ENCODE results near the gene PELO. TPM values are rescaled to one million over a fixed set of nuclear protein-coding genes. Genes with fewer than 3 reads are reported as not detected.
"Not testable (repeated sequence)": the region's sequence is repeated elsewhere in the genome, so short reads cannot be mapped to it uniquely, and the experiment has no call there.

Gene PELO
- total RNA-seq, 1 experiment from 2014 or later = 33.4 TPM

DNA sequence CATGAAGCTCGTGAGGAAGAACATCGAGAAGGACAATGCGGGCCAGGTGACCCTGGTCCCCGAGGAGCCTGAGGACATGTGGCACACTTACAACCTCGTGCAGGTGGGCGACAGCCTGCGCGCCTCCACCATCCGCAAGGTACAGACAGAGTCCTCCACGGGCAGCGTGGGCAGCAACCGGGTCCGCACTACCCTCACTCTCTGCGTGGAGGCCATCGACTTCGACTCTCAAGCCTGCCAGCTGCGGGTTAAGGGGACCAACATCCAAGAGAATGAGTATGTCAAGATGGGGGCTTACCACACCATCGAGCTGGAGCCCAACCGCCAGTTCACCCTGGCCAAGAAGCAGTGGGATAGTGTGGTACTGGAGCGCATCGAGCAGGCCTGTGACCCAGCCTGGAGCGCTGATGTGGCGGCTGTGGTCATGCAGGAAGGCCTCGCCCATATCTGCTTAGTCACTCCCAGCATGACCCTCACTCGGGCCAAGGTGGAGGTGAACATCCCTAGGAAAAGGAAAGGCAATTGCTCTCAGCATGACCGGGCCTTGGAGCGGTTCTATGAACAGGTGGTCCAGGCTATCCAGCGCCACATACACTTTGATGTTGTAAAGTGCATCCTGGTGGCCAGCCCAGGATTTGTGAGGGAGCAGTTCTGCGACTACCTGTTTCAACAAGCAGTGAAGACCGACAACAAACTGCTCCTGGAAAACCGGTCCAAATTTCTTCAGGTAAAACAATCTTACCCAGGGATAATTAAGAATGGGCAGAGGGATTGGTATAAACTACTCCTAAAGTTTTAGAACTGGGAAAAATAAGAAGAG lies 12.9 kb downstream of the PELO start:
- DNase-seq (ENCODE audit: low read depth) = peak; percentile 86

DNA sequence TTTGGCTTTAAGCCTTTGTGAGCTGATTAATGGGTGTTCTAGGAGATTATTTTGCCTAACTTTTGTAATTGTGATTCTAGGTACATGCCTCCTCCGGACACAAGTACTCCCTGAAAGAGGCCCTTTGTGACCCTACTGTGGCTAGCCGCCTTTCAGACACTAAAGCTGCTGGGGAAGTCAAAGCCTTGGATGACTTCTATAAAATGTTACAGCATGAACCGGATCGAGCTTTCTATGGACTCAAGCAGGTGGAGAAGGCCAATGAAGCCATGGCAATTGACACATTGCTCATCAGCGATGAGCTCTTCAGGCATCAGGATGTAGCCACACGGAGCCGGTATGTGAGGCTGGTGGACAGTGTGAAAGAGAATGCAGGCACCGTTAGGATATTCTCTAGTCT lies 13.6 kb downstream of the PELO start:
- peak; percentile 43 for DNase-seq (ENCODE audit: low read depth)

- peak; percentile 44 for DNase-seq (ENCODE audit: low read depth)
These were observed 14.7 kb downstream of the PELO start for GRCh38 chr5:52802272-52802973.

GRCh38 chr5:52802974-52803336 lies 15.2 kb downstream of the PELO start:
- DNase-seq (ENCODE audit: low read depth) = no peak

GRCh38 chr5:52804387-52804791 lies 16.7 kb downstream of the PELO start:
- no peak for DNase-seq (ENCODE audit: low read depth)

DNA sequence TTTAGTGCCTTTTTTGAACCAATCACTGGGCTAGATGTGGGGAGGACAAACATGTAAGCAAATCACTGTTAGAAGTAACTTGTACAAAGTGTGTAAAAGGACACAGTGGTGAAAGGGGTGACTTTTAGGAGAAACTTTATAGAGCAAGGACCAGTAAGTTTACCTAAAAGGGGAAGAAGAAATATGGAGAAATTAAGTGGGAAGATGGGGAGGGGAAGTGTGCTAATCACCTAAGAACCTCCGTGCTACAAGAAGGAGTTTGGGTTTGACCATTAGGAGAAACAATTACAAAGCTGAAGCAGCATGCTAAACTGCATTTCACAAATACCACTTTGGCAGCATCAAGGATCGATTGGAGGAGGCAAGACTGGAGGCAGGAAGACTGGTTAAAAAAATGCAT lies 17.3 kb downstream of the PELO start:
- no peak for DNase-seq (ENCODE audit: low read depth)

DNA sequence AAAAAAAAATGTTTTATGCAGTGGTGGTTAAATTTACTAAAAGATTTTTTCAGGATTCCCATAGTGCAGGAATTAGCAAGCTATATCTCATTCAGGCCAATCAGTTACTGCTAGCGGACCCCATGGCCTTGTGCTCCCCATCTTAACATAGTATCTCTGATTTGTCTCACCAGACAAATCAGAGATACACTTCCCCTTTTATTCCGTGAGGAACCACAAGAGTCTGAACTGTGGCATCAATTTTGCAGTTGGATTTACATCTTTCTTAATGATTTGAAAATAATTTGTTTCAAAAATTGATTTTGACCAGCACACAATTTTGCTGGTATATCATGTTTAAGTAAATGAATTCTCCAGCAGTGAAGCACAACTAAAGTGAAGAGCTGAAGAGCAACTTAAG lies 17.9 kb downstream of the PELO start:
- DNase-seq (ENCODE audit: low read depth) = no peak

DNA sequence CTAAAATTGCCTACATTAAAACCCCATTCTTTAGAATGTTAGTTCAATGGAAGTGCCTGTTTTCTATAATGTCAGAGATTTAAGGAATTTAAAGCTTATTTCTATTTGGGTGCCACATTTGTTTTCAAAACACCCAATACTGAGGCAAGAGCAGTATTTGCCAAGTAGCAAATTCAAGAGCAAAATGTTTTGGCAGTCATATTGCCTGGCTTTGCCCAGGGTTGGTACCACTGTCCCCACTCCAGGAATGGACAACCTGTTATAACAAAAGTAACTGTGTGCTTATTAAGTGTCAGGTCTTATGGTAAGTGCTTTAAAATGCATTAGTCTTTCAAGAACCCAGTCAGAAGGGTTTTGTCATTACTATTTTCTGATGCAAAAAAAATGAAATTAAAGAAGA lies 19.3 kb downstream of the PELO start:
- no peak for DNase-seq (ENCODE audit: low read depth)

GRCh38 chr5:52807723-52808122 lies 20.0 kb downstream of the PELO start:
- no peak for DNase-seq (ENCODE audit: low read depth)

GRCh38 chr5:52808316-52808901 lies 20.7 kb downstream of the PELO start:
- DNase-seq (ENCODE audit: low read depth) = no peak

GRCh38 chr5:52809884-52810283 lies 22.2 kb downstream of the PELO start:
- DNase-seq (ENCODE audit: low read depth) = peak; percentile 63

DNA sequence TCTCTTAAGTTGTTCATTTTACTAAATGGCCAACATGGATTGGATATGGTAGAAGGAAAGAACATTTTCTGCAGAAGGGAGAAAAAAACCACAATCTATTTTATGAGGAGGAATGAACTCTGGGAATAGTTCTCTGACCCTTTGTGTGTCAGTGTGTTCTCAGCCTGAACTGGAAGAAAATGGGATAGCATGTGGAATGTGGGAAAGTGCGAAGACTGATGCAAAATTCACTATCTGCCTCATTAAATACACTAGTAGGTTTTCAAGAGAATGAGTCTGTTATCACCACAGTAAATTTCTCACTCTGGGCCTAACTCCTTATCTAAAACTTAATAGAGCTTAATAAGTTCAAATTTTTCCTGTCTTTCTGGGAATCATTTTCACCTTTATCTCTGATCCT lies 22.7 kb downstream of the PELO start:
- DNase-seq (ENCODE audit: low read depth) = no peak

- DNase-seq (ENCODE audit: low read depth) = peak; percentile 56
These were observed 23.5 kb downstream of the PELO start for GRCh38 chr5:52811067-52811749.

GRCh38 chr5:52814352-52815148 lies 26.8 kb downstream of the PELO start:
- DNase-seq (ENCODE audit: low read depth) = no peak

DNA sequence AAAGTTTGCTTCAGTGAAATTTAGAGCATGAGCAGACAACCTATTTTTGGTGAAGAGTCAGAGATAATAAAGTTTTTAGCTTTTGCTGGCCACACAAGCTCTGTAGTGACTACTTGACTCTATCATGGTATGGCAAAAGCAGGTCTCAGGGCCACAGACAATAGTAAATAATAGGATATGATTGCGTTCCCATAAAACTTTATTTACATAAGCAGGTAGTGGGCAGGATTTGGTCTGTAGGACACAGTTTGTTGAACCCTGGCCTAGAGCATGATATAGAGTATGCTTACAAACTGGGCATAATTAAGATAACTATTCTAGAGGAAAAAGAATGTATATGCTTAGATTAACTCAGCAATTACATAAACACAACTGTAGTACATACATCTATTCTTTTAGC lies 30.1 kb downstream of the PELO start:
- DNase-seq (ENCODE audit: low read depth) = no peak

- no peak for DNase-seq (ENCODE audit: low read depth)
These were observed 30.6 kb downstream of the PELO start for GRCh38 chr5:52818360-52818759.

- not testable (repeated sequence) for DNase-seq (ENCODE audit: low read depth)
These were observed 31.1 kb downstream of the PELO start for GRCh38 chr5:52818807-52819206.

DNA sequence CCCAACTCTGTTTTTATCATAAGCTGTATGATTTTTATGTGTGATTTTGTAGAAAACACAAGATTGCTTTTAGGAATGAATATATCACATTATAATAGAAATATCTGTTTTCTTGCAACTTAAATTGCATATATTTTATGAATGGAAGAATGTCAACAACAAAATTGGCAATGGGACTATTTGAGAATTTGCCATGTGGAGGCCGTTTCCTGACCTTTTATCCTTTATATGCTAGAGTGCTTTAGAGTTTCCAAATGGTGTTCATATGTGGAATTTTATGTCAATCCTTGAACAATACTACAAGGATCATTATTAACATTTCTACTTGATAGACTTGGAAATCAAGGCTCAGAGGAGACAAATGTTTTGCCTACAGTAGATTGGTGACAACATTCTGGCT lies 34.2 kb downstream of the PELO start:
- no peak for DNase-seq (ENCODE audit: low read depth)

DNA sequence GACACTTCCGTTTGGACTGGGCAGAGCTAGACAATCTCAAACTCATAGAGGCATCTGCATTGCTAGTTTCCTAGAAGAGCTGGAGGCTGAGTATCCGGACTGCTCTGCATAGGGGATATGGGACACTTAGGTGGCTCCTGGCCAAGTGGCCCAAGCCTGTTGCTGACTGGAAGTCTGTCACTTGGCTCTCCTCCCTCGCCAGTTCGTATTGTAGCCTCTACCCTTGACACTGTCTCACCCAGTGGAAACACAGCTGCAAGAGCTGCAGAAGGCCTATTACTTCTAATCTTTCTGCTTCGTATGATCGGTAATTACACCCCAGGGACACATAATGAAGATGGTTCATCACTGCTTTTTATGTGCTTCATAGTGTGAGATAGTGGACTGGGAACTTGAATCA lies 34.7 kb downstream of the PELO start:
- no peak for DNase-seq (ENCODE audit: low read depth)

DNA sequence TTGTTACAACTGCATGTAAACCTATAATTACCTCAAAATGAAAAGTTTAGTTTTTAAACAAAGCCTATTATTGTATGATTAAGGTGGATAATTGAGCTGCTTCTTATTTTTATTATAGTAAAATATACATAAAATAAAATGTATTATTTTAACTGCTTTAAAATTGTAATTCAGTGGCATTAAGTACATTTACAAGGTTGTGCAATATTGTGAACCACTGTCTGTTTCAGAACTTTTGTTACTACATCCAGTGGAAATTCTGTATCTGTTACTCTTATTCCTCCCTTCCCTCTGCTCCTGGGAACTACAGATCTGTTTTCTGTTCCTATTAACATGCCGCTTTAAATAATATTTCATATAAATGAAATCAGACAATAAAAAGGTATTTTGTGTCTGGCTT lies 37.1 kb downstream of the PELO start:
- no peak for DNase-seq (ENCODE audit: low read depth)

GRCh38 chr5:52825826-52826225 lies 38.1 kb downstream of the PELO start:
- no peak for DNase-seq (ENCODE audit: low read depth)

DNA sequence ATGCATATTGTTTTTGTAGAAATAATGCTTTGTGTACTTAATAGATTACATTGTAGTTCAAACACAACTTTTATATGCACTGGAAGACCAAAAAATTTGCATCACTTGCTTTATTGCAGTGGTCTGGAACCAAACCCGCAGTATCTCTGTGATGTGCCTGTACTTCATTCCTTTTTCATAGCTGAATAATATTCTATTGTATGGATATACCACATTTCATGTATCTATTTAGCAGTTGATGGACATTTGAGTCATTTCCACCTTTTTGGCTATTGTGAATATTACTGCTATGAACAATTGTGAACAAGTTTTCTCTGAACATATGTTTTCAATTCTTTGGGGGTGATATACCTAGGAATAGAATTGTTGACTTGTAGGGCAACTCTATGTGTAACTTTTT lies 40.1 kb downstream of the PELO start:
- no peak for DNase-seq (ENCODE audit: low read depth)
